Testis (tissue), 3 donors: ENCODE results near the gene TBL2. TPM values are rescaled to one million over a fixed set of nuclear protein-coding genes. Genes with fewer than 3 reads are reported as not detected.
A peak's percentile ranks its signal among the peaks of the same experiment; 100 is the strongest.

Experiments used
- DNase-seq: peaks from one replicate; pipeline ENCODE4 v3.0.0-alpha.2; 2019
- H3K27ac ChIP-seq, 2 donors: fragments of 200-600 bp; sonication (generic); one replicate each; pipeline ENCODE4 v1.5.1; 2019
- H3K27me3 ChIP-seq: fragments of 200-600 bp; sonication (generic); one replicate; pipeline ENCODE4 v1.5.1; 2019
- H3K36me3 ChIP-seq: fragments of 200-600 bp; sonication (generic); one replicate; pipeline ENCODE4 v1.5.1; 2017; ENCODE audit warnings: low read depth; ENCODE audit errors: missing control alignments
- H3K4me1 ChIP-seq: fragments of 200-600 bp; sonication (generic); one replicate; pipeline ENCODE4 v1.5.1; 2019
- H3K4me3 ChIP-seq, 2 donors: fragments of 200-600 bp; sonication (generic); one replicate each; pipeline ENCODE4 v1.5.1; 2017 to 2019
- H3K9me3 ChIP-seq: fragments of 200-600 bp; sonication (generic); one replicate; pipeline ENCODE4 v1.5.1; 2017
- CTCF ChIP-seq, 3 experiments: fragments of 450-650 bp in 2 of 3; fragments of 200-600 bp in 1 of 3; sonication (generic) in 1 of 3; IDR thresholded peaks; one replicate each; pipeline ENCODE4 v1.5.1; 2016 to 2019; ENCODE audit warnings: antibody characterized with exemption in 3 of 3, mild to moderate bottlenecking in 2 of 3, moderate library complexity in 1 of 3
- POLR2A ChIP-seq: fragments of 450-650 bp; IDR thresholded peaks from one replicate; pipeline ENCODE4 v1.6.1; 2017; ENCODE audit warnings: antibody characterized with exemption, mild to moderate bottlenecking, moderate library complexity
- WGBS, 2 donors: methylation state at CpG; one replicate each; pipeline ENCODE4 v1.1.5; 2018; 5-methylcytosine and 5-hydroxymethylcytosine counted together
- intact Hi-C: fragments of 100-400 bp; cut with DNase I; formaldehyde crosslinking; loops from one replicate; pipeline ENCODE4 v1.15.1; 2023; ENCODE audit warnings: low total_unique reads
- polyA plus RNA-seq: library from polyadenylated mRNA; stranded (reverse); fragments of 350-450 nt; fragmentation: Illumina TruSeq; extraction: RNeasy Lipid Tissue Mini Kit (QIAGEN cat#74804); gene quantifications from one replicate; pipeline ENCODE4 v1.2.3, GENCODE V29; 2014; ENCODE audit warnings: low read depth, low replicate concordance; ENCODE audit not compliant: insufficient read depth
- total RNA-seq, 2 donors: library from RNA; depleted of rRNA; stranded (reverse); fragments of >200 nt; gene quantifications; one replicate each; pipeline ENCODE4 v1.2.3, GENCODE V29; 2016

The TBL2 gene
- total and polyA plus RNA-seq, 3 donors from 2014 or later, result 211 to 579 (median 224) TPM

- WGBS, 2 donors, result 0 to 1% methylated on average over 21 to 58 of the region's 71 CpGs
- peak within 1 kb of the TSS; percentile 96 to 97 for H3K27ac ChIP-seq
- intact Hi-C loops, result loop anchor here (5.0 kb wide), 1 partner anchor 35 kb away; the partner anchor contains the start of gene BCL7B
- peak; percentile 98 for DNase-seq
- TF ChIP-seq POLR2A, result no peak
- peak in 1 of 3 experiments; percentile 2 for TF ChIP-seq CTCF (IDR thresholded peaks at IDR 0.05)
- H3K9me3 ChIP-seq, result no peaks in the 10 kb centered on the region
- no peaks in the 10 kb centered on the region for H3K27me3 ChIP-seq
- no peaks in the 10 kb centered on the region for H3K36me3 ChIP-seq
- H3K4me1 ChIP-seq, result peaks cover 19% of the 10 kb centered on the region
- peak within 1 kb of the TSS; percentile 88 to 94 for H3K4me3 ChIP-seq
Measured at GRCh38 chr7:73522105-73522872, 56.1 kb downstream of the TBL2 start, which contains the start of gene BAZ1B. Gene BAZ1B (minus strand): TSS chr7:73522293. CDS start chr7:73521933, 360 bp downstream.

GRCh38 chr7:73521636-73522104 lies 56.7 kb downstream of the TBL2 start:
- H3K27me3 ChIP-seq, result no peaks in the 10 kb centered on the region
- peaks cover 19% of the 10 kb centered on the region for H3K4me1 ChIP-seq
- H3K9me3 ChIP-seq, result no peaks in the 10 kb centered on the region
- H3K27ac ChIP-seq, result peak overlapping the region; percentile 96 to 97
- WGBS, 2 donors, result 0% methylated on average over 1 to 6 of the region's 62 CpGs
- TF ChIP-seq POLR2A, result no peak
- no peak for TF ChIP-seq CTCF (IDR thresholded peaks at IDR 0.05)
- H3K4me3 ChIP-seq, result peak overlapping the region; percentile 88 to 94
- no peaks in the 10 kb centered on the region for H3K36me3 ChIP-seq
- DNase-seq, result no peak
- intact Hi-C loops, result loop anchor here (5.0 kb wide), 1 partner anchor 36 kb away; the partner anchor contains the start of gene BCL7B

DNA sequence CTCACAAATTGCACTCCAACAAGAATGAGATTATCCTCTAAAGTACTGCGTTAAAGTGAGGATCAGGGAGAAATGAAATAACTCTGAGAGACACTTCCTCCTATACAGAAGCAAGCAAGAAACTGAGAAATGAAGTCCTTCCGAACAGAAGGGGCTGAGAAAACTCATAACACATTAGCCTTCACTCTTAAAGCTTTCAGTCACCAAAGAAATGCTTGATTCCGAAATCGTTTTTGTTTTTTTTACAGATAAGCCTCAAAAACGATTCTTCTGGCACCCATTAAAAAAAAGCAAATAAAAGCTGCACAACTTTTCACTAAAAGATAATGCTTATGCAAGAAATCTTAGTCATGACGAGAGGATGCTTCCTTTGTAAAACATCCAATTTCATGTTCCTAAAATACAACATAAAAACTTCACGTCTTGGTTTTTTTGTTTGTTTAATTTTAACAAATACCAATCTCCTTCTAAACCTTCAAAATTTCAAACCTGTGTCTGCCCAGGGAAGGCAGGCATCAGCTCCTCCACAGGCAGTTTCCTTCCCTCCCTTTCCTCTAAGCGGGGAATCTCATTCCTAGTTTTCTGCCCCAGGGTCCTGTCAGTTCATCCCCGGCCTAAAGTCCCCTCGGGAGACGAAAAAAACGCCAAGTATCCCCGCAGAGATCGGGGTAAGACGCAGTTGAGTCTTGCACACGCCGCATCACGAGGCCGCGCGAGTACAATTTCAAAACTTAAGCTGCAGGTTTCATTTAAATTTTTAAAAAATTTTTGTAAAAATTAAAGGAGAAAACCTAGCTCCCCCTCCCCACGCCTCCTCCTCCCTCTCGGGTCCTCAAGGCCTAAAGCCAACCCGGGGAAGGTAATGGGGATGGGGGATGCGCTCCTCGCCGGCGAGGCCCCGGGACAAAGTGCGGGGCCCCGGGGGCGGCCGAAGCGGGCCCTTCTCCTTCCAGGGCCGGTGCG lies 57.4 kb downstream of the TBL2 start:
- intact Hi-C loops, result loop anchor here (5.0 kb wide), 1 partner anchor 36 kb away; the partner anchor contains the start of gene BCL7B
- Histone ChIP-seq H3K4me3 (peak overlapping the region; percentile 88 to 94), H3K27me3 (no peaks in the 10 kb centered on the region), H3K9me3 (no peaks in the 10 kb centered on the region), H3K27ac (peak overlapping the region; percentile 96 to 97), H3K36me3 (no peaks in the 10 kb centered on the region), H3K4me1 (peaks cover 19% of the 10 kb centered on the region)
- TF ChIP-seq POLR2A (no peak), CTCF (IDR thresholded peaks at IDR 0.05) (no peak)
- no peak for DNase-seq
- 0 to 1% methylated on average over 36 of the region's 36 CpGs for WGBS, 2 donors

DNA sequence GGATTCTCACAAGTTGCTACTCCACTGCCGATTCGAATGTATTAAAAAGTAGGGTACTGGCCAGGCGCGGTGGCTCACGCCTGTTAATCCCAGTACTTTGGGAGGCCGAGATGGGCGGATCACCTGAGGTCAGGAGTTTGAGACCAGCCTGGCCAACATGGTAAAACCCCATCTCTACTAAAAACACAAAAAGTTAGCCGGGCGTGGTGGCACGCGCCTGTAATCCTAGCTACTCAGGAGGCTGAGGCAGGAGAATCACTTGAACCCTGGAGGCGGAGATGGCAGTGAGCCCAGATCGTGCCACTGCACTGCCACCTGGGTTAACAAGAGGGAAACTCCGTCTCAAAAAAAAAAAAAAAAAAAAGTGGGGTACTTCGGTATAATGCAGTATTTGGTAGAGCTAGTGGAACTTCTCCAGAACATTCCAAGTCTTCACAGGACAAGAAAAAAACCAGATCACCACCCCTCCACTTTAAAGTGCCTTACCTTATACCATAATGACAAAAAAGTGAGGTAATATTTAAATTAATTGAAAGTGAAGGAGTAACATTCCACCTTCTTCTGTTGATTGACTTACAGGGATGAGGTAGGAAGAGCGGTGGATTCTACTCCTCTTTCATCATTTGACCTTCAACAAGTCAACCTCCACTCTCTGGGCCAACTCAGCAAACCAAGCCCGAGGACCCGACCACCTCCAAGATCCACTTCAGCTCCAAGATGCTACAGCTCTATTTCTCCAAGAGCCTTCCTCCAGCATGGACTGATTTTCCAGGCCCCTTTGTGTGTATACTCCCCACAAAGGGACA lies 58.3 kb downstream of the TBL2 start:
- peaks cover 19% of the 10 kb centered on the region for H3K4me1 ChIP-seq
- H3K36me3 ChIP-seq, result no peaks in the 10 kb centered on the region
- no peak for TF ChIP-seq POLR2A
- TF ChIP-seq CTCF (IDR thresholded peaks at IDR 0.05), result no peak
- intact Hi-C loops, result loop anchor here (5.0 kb wide), 1 partner anchor 37 kb away; the partner anchor contains the start of gene BCL7B
- DNase-seq, result no peak
- no peaks in the 10 kb centered on the region for H3K9me3 ChIP-seq
- WGBS, 2 donors, result 43 to 47% methylated on average over 18 of the region's 18 CpGs
- H3K27ac ChIP-seq, result peak overlapping the region; percentile 11 to 97
- peak overlapping the region; percentile 88 to 94 for H3K4me3 ChIP-seq
- H3K27me3 ChIP-seq, result no peaks in the 10 kb centered on the region
